BLaER1 (cell line): ENCODE results near the gene DENND2C.

ENCODE experiments used
- H3K27ac ChIP-seq: shearing (Covaris generic); formaldehyde crosslinking; 2 replicates; pipeline ENCODE4 v1.8.1; 2022
- H3K27me3 ChIP-seq: shearing (Covaris generic); formaldehyde crosslinking; 2 replicates; pipeline ENCODE4 v1.8.1; 2022
- H3K36me3 ChIP-seq: shearing (Covaris generic); formaldehyde crosslinking; 2 replicates; pipeline ENCODE4 v1.8.1; 2022
- H3K4me1 ChIP-seq: shearing (Covaris generic); formaldehyde crosslinking; 2 replicates; pipeline ENCODE4 v1.8.1; 2022
- H3K4me2 ChIP-seq: shearing (Covaris generic); formaldehyde crosslinking; 2 replicates; pipeline ENCODE4 v1.8.1; 2022
- H3K4me3 ChIP-seq: shearing (Covaris generic); formaldehyde crosslinking; 2 replicates; pipeline ENCODE4 v1.8.1; 2022
- H3K9ac ChIP-seq: shearing (Covaris generic); formaldehyde crosslinking; 2 replicates; pipeline ENCODE4 v1.8.1; 2022
- H3K9me3 ChIP-seq: shearing (Covaris generic); formaldehyde crosslinking; 2 replicates; pipeline ENCODE4 v1.8.1; 2022
- H4K20me1 ChIP-seq: shearing (Covaris generic); formaldehyde crosslinking; 2 replicates; pipeline ENCODE4 v1.8.1; 2022
- Cebpa-rat ChIP-seq: shearing (Covaris generic); IDR thresholded peaks from 2 replicates; pipeline ENCODE4 v1.8.1; 2022

Gene DENND2C

GRCh38 chr1:114666954-114667353 lies 2.9 kb downstream of the DENND2C start:
- H3K36me3 ChIP-seq = no peaks in the 10 kb centered on the region
- H3K4me2 ChIP-seq = no peak overlapping the region
- H3K4me3 ChIP-seq = no peak overlapping the region
- H4K20me1 ChIP-seq = no peaks in the 10 kb centered on the region
- H3K9ac ChIP-seq = no peak overlapping the region
- H3K27me3 ChIP-seq = peaks cover 8% of the 10 kb centered on the region; the same call in 1 of the 2 replicates
- H3K9me3 ChIP-seq = no peaks in the 10 kb centered on the region
- no peak overlapping the region for H3K27ac ChIP-seq
- H3K4me1 ChIP-seq = peaks cover 7% of the 10 kb centered on the region
- no peak for TF ChIP-seq Cebpa-rat

GRCh38 chr1:114660238-114660637 lies 9.6 kb downstream of the DENND2C start:
- Histone ChIP-seq H3K4me1 (no peaks in the 10 kb centered on the region), H3K27me3 (no peaks in the 10 kb centered on the region), H3K9ac (no peak overlapping the region), H3K4me3 (no peak overlapping the region), H3K4me2 (no peak overlapping the region), H3K27ac (no peak overlapping the region), H3K9me3 (no peaks in the 10 kb centered on the region), H3K36me3 (no peaks in the 10 kb centered on the region), H4K20me1 (no peaks in the 10 kb centered on the region)
- TF ChIP-seq Cebpa-rat = no peak

- Histone ChIP-seq H3K27me3 (no peaks in the 10 kb centered on the region), H4K20me1 (no peaks in the 10 kb centered on the region), H3K4me3 (no peak overlapping the region), H3K36me3 (no peaks in the 10 kb centered on the region), H3K9ac (no peak overlapping the region), H3K27ac (no peak overlapping the region), H3K9me3 (no peaks in the 10 kb centered on the region), H3K4me2 (no peak overlapping the region), H3K4me1 (no peaks in the 10 kb centered on the region)
- no peak for TF ChIP-seq Cebpa-rat
Observed at GRCh38 chr1:114651893-114652292, 18.0 kb downstream of the DENND2C start.

GRCh38 chr1:114648503-114648902 lies 21.3 kb downstream of the DENND2C start:
- Histone ChIP-seq H3K9me3 (no peaks in the 10 kb centered on the region), H3K27ac (no peak overlapping the region), H3K4me1 (no peaks in the 10 kb centered on the region), H3K9ac (no peak overlapping the region), H4K20me1 (no peaks in the 10 kb centered on the region), H3K36me3 (no peaks in the 10 kb centered on the region), H3K4me2 (no peak overlapping the region), H3K27me3 (no peaks in the 10 kb centered on the region), H3K4me3 (no peak overlapping the region)
- TF ChIP-seq Cebpa-rat = no peak

GRCh38 chr1:114641377-114641776 lies 28.5 kb downstream of the DENND2C start:
- Histone ChIP-seq H3K27me3 (no peaks in the 10 kb centered on the region), H3K4me2 (no peak overlapping the region), H3K9me3 (no peaks in the 10 kb centered on the region), H3K4me1 (no peaks in the 10 kb centered on the region), H3K36me3 (no peaks in the 10 kb centered on the region), H4K20me1 (no peaks in the 10 kb centered on the region), H3K4me3 (no peak overlapping the region), H3K27ac (no peak overlapping the region), H3K9ac (no peak overlapping the region)
- no peak for TF ChIP-seq Cebpa-rat

- TF ChIP-seq Cebpa-rat = no peak
- Histone ChIP-seq H3K27ac (no peak overlapping the region), H3K9me3 (no peaks in the 10 kb centered on the region), H4K20me1 (no peaks in the 10 kb centered on the region), H3K36me3 (no peaks in the 10 kb centered on the region), H3K9ac (no peak overlapping the region), H3K27me3 (no peaks in the 10 kb centered on the region), H3K4me3 (no peak overlapping the region), H3K4me1 (no peaks in the 10 kb centered on the region), H3K4me2 (no peak overlapping the region)
Observed at GRCh38 chr1:114638910-114639309, 30.9 kb downstream of the DENND2C start.

GRCh38 chr1:114632427-114632826 lies 37.4 kb downstream of the DENND2C start:
- H3K9me3 ChIP-seq = 0 out of 2 replicates have a peak, but pooled peaks cover 3% of the 10 kb centered on the region
- no peaks in the 10 kb centered on the region for H3K36me3 ChIP-seq
- TF ChIP-seq Cebpa-rat = no peak
- no peaks in the 10 kb centered on the region for H3K27me3 ChIP-seq
- H3K4me2 ChIP-seq = no peak overlapping the region
- no peaks in the 10 kb centered on the region for H3K4me1 ChIP-seq
- no peak overlapping the region for H3K4me3 ChIP-seq
- H3K9ac ChIP-seq = no peak overlapping the region
- no peaks in the 10 kb centered on the region for H4K20me1 ChIP-seq
- H3K27ac ChIP-seq = no peak overlapping the region

GRCh38 chr1:114627107-114627506 lies 42.7 kb downstream of the DENND2C start:
- no peak for TF ChIP-seq Cebpa-rat
- 0 out of 2 replicates have a peak, but pooled peaks cover 3% of the 10 kb centered on the region for H3K9me3 ChIP-seq

GRCh38 chr1:114623364-114623763 lies 46.5 kb downstream of the DENND2C start:
- Histone ChIP-seq H4K20me1 (no peaks in the 10 kb centered on the region), H3K4me1 (no peaks in the 10 kb centered on the region), H3K27me3 (no peaks in the 10 kb centered on the region), H3K4me2 (no peak overlapping the region), H3K27ac (no peak overlapping the region), H3K9me3 (no peaks in the 10 kb centered on the region), H3K36me3 (no peaks in the 10 kb centered on the region), H3K9ac (no peak overlapping the region), H3K4me3 (no peak overlapping the region)
- TF ChIP-seq Cebpa-rat = no peak

More at GRCh38 chr1:114627107-114627506, 42.7 kb downstream of the DENND2C start:
- Histone ChIP-seq H3K27ac (no peak overlapping the region), H3K4me1 (no peaks in the 10 kb centered on the region), H3K9ac (no peak overlapping the region), H3K36me3 (no peaks in the 10 kb centered on the region), H3K27me3 (no peaks in the 10 kb centered on the region), H4K20me1 (no peaks in the 10 kb centered on the region), H3K4me2 (no peak overlapping the region), H3K4me3 (no peak overlapping the region)

- Histone ChIP-seq H3K4me2 (no peak overlapping the region), H3K9ac (no peak overlapping the region), H3K4me3 (no peak overlapping the region), H3K27me3 (no peaks in the 10 kb centered on the region), H3K4me1 (no peaks in the 10 kb centered on the region), H3K36me3 (no peaks in the 10 kb centered on the region), H4K20me1 (no peaks in the 10 kb centered on the region), H3K27ac (no peak overlapping the region), H3K9me3 (no peaks in the 10 kb centered on the region)
- TF ChIP-seq Cebpa-rat = no peak
Observed at GRCh38 chr1:114620419-114620818, 49.4 kb downstream of the DENND2C start.

GRCh38 chr1:114618606-114619005 lies 51.2 kb downstream of the DENND2C start:
- no peaks in the 10 kb centered on the region for H3K27me3 ChIP-seq
- H4K20me1 ChIP-seq = no peaks in the 10 kb centered on the region
- no peak overlapping the region for H3K4me3 ChIP-seq
- H3K4me1 ChIP-seq = no peaks in the 10 kb centered on the region
- no peak overlapping the region for H3K9ac ChIP-seq
- no peak for TF ChIP-seq Cebpa-rat
- H3K36me3 ChIP-seq = no peaks in the 10 kb centered on the region
- no peak overlapping the region for H3K4me2 ChIP-seq
- no peak overlapping the region for H3K27ac ChIP-seq
- no peaks in the 10 kb centered on the region for H3K9me3 ChIP-seq
